DND-41 (cell line): Measurements from ENCODE around the gene CCDC183.

Source experiments
- ATAC-seq: fragments of 200-7000 bp; cut with Tn5 transposase; 3 replicates; pipeline ENCODE4 v1.9.1; 2021; ENCODE audit warnings: low read depth; ENCODE audit not compliant: insufficient read depth
- DNase-seq: peaks from one replicate; pipeline ENCODE4 v3.0.0-alpha.2; 2020
- H2AFZ ChIP-seq: 2 replicates; pipeline ENCODE4 v1.6.0; 2012; ENCODE audit warnings: low read depth, low read length
- H3K27ac ChIP-seq: 2 replicates; pipeline ENCODE4 v1.5.1; 2012; ENCODE audit warnings: low read length, inconsistent platforms
- H3K27me3 ChIP-seq: fragments of 200-600 bp; sonication (generic); 2 replicates; pipeline ENCODE4 v1.6.0; 2012; ENCODE audit warnings: low read length, mild to moderate bottlenecking, inconsistent platforms; ENCODE audit not compliant: insufficient read depth, poor library complexity
- H3K36me3 ChIP-seq: 2 replicates; pipeline ENCODE4 v1.5.1; 2012; ENCODE audit warnings: low read length, inconsistent platforms; ENCODE audit not compliant: insufficient read depth
- H3K4me1 ChIP-seq: 2 replicates; pipeline ENCODE4 v1.5.1; 2012; ENCODE audit warnings: mild to moderate bottlenecking, low read length; ENCODE audit not compliant: insufficient read depth
- H3K4me2 ChIP-seq: 2 replicates; pipeline ENCODE4 v1.6.0; 2012; ENCODE audit warnings: mild to moderate bottlenecking, moderate library complexity, low read length, inconsistent platforms; ENCODE audit not compliant: insufficient read depth
- H3K4me3 ChIP-seq, 2 experiments: fragments of 200-600 bp in 1 of 2; shearing (Covaris generic) in 1 of 2; 2 replicates each; pipeline ENCODE4 v1.5.1; 2012 to 2016; ENCODE audit warnings: inconsistent platforms in 2 of 2, low read length in 2 of 2, mild to moderate bottlenecking in 2 of 2, low read depth in 1 of 2, moderate library complexity in 1 of 2
- H3K79me2 ChIP-seq: 2 replicates; pipeline ENCODE4 v1.6.0; 2012; ENCODE audit warnings: low read length, inconsistent platforms; ENCODE audit not compliant: insufficient read depth
- H3K9ac ChIP-seq: 2 replicates; pipeline ENCODE4 v1.6.0; 2012; ENCODE audit warnings: low read depth, mild to moderate bottlenecking, inconsistent platforms, low read length, moderate library complexity
- H3K9me3 ChIP-seq: 2 replicates; pipeline ENCODE4 v1.5.1; 2012; ENCODE audit warnings: low read length, moderate library complexity, mild to moderate bottlenecking, inconsistent platforms; ENCODE audit not compliant: insufficient read depth, severe bottlenecking
- H4K20me1 ChIP-seq: 2 replicates; pipeline ENCODE4 v1.6.0; 2012; ENCODE audit warnings: low read length; ENCODE audit not compliant: insufficient read depth
- CTCF ChIP-seq: IDR thresholded peaks from 2 replicates; pipeline ENCODE4 v1.5.1; 2012; ENCODE audit warnings: borderline replicate concordance, low read length, moderate library complexity, mild to moderate bottlenecking; ENCODE audit not compliant: poor library complexity, severe bottlenecking; ENCODE audit errors: extremely low read depth
- EZH2 ChIP-seq: IDR thresholded peaks from 3 replicates; pipeline ENCODE4 v1.6.1; 2012; ENCODE audit warnings: borderline replicate concordance, low read depth, mild to moderate bottlenecking, moderate library complexity, low read length, inconsistent platforms; ENCODE audit not compliant: severe bottlenecking

CCDC183 gene

GRCh38 chr9:136848393-136849037, 52.4 kb downstream of the CCDC183 start:
- Histone ChIP-seq H3K4me3 (peak overlapping the region; percentile 70 to 98), H3K4me2 (peak overlapping the region; percentile 88), H3K36me3 (peaks cover 23% of the 10 kb centered on the region), H3K9me3 (no peaks in the 10 kb centered on the region), H3K27me3 (no peaks in the 10 kb centered on the region), H3K9ac (peak overlapping the region; percentile 88), H3K4me1 (peaks cover 18% of the 10 kb centered on the region), H4K20me1 (peaks cover 15% of the 10 kb centered on the region), H2AFZ (peak overlapping the region; percentile 84), H3K79me2 (peaks cover 6% of the 10 kb centered on the region), H3K27ac (peak overlapping the region; percentile 76)
- DNase-seq (no peak), ATAC-seq (peak; percentile 25)
- TF ChIP-seq EZH2 (no peak), CTCF (no peak)

- peak within 1 kb of the TSS; percentile 84 for H2AFZ ChIP-seq
- H3K9me3 ChIP-seq = no peaks in the 10 kb centered on the region
- TF ChIP-seq EZH2 (no peak), CTCF (no peak)
- H3K27me3 ChIP-seq = no peaks in the 10 kb centered on the region
- H3K9ac ChIP-seq = peak within 1 kb of the TSS; percentile 88
- peak within 1 kb of the TSS; percentile 76 for H3K27ac ChIP-seq
- ATAC-seq (peak; percentile 86), DNase-seq (peak; percentile 97)
- H3K4me2 ChIP-seq = peak within 1 kb of the TSS; percentile 88
- H3K4me1 ChIP-seq = peaks cover 18% of the 10 kb centered on the region
- peaks cover 6% of the 10 kb centered on the region for H3K79me2 ChIP-seq
- peaks cover 23% of the 10 kb centered on the region for H3K36me3 ChIP-seq
- peak within 1 kb of the TSS; percentile 70 to 98 for H3K4me3 ChIP-seq
- peaks cover 15% of the 10 kb centered on the region for H4K20me1 ChIP-seq
Observed at GRCh38 chr9:136849038-136849959, 53.2 kb downstream of the CCDC183 start, which contains the start of gene PHPT1. PHPT1 (plus strand) TSS chr9:136849409; CDS start chr9:136849431, 22 bp downstream.

- Histone ChIP-seq H3K9ac (peak overlapping the region; percentile 88), H3K9me3 (no peaks in the 10 kb centered on the region), H4K20me1 (peaks cover 15% of the 10 kb centered on the region), H2AFZ (no peak overlapping the region), H3K4me1 (peaks cover 18% of the 10 kb centered on the region), H3K36me3 (peaks cover 23% of the 10 kb centered on the region), H3K27me3 (no peaks in the 10 kb centered on the region), H3K27ac (peak overlapping the region; percentile 25; the same call in 1 of the 2 replicates), H3K79me2 (peaks cover 6% of the 10 kb centered on the region), H3K4me3 (peak overlapping the region; percentile 10 to 98; a peak in 3 of 4 replicates), H3K4me2 (peak overlapping the region; percentile 88)
- DNase-seq = no peak
- no peak for TF ChIP-seq CTCF
- no peak for TF ChIP-seq EZH2
- ATAC-seq = no peak
Observed at GRCh38 chr9:136849960-136850865, 54.1 kb downstream of the CCDC183 start.
